Esophagus squamous epithelium (tissue), 5 donors: ENCODE measurements around the gene SLC30A4. TPM values are rescaled to one million over a fixed set of nuclear protein-coding genes. Genes with fewer than 3 reads are reported as not detected.

Experiments
- DNase-seq: peaks from one replicate; lab custom pipeline; 2025; lab: John Stamatoyannopoulos, UW
- H3K27ac ChIP-seq, 4 donors: fragments of 200-600 bp; sonication (generic); one replicate each; pipeline ENCODE4 v1.5.1; 2016 to 2019; ENCODE audit warnings: mild to moderate bottlenecking in 1 of 4
- H3K27me3 ChIP-seq, 4 donors: fragments of 200-600 bp; sonication (generic); 1 replicate in 3 of 4; 2 replicates in 1 of 4; pipeline versions ENCODE4 v1.5.1 to v1.6.0; 2017 to 2021; ENCODE audit warnings: antibody characterized with exemption in 1 of 4
- H3K36me3 ChIP-seq, 3 donors: fragments of 200-600 bp; sonication (generic); one replicate each; pipeline ENCODE4 v1.5.1; 2016 to 2019
- H3K4me1 ChIP-seq, 3 donors: fragments of 200-600 bp; sonication (generic); one replicate each; pipeline ENCODE4 v1.5.1; 2017 to 2019
- H3K4me3 ChIP-seq, 4 donors: fragments of 200-600 bp; sonication (generic); 1 replicate in 3 of 4; 2 replicates in 1 of 4; pipeline ENCODE4 v1.5.1; 2016 to 2019; ENCODE audit warnings: mild to moderate bottlenecking in 2 of 4, moderate library complexity in 1 of 4
- H3K9me3 ChIP-seq, 3 donors: fragments of 200-600 bp; sonication (generic); one replicate each; pipeline ENCODE4 v1.5.1; 2016 to 2019
- CTCF ChIP-seq, 6 experiments: fragments of 450-650 bp in 4 of 6; fragments of 200-600 bp in 2 of 6; sonication (generic) in 2 of 6; IDR thresholded peaks; one replicate each; pipeline ENCODE4 v1.5.1; 2016 to 2019; ENCODE audit warnings: antibody characterized with exemption in 6 of 6, mild to moderate bottlenecking in 4 of 6, moderate library complexity in 4 of 6
- POLR2A ChIP-seq, 4 donors: fragments of 450-650 bp; IDR thresholded peaks; one replicate each; pipeline ENCODE4 v1.6.1; 2017; ENCODE audit warnings: antibody characterized with exemption in 4 of 4, mild to moderate bottlenecking in 4 of 4, moderate library complexity in 3 of 4
- WGBS, 2 donors: methylation state at CpG; one replicate each; pipeline ENCODE4 v1.1.5; 2018; 5-methylcytosine and 5-hydroxymethylcytosine counted together
- intact Hi-C: fragments of 100-400 bp; cut with DNase I; formaldehyde crosslinking; loops from one replicate; pipeline ENCODE4 v1.15.0; 2022
- total RNA-seq, 4 donors: library from RNA; depleted of rRNA; stranded (reverse); fragments of >200 nt; gene quantifications; one replicate each; pipeline ENCODE4 v1.1.0, GENCODE V29; 2016
- donor health status: DM: yes; HTN: yes; CAD: no.

Gene SLC30A4
- total RNA-seq = 1 to 10 TPM; 6.3 to 8.8 (median 7.4) TPM

- TF ChIP-seq POLR2A (IDR thresholded peaks at IDR 0.05) = peak in 2 of 4 donors; percentile 65 to 73
- TF ChIP-seq CTCF (IDR thresholded peaks at IDR 0.05) = peak in 5 of 6 experiments; percentile 18 to 42 (median 29)
- DNase-seq = no peak
- H3K27me3 ChIP-seq = no peaks in the 10 kb centered on the region
- H3K36me3 ChIP-seq = peaks cover 0 to 7% (median 0%) of the 10 kb centered on the region in 3 donors
- H3K4me3 ChIP-seq = peak within 1 kb of the TSS; percentile 78 to 91 (median 88)
- peak within 1 kb of the TSS; percentile 89 to 94 (median 90) for H3K27ac ChIP-seq
- no peaks in the 10 kb centered on the region for H3K9me3 ChIP-seq
- WGBS, 2 donors = 2% methylated on average over 6 of the region's 106 CpGs; no CpG with 5 or more reads in 1 of the 2 donors
- H3K4me1 ChIP-seq = peaks cover 8 to 40% (median 13%) of the 10 kb centered on the region in 3 donors
- intact Hi-C loops = no loop called here
These were observed at the start of gene SLC30A4 for GRCh38 chr15:45522328-45523165. Gene SLC30A4, minus strand, starts transcription at chr15:45522755. Its CDS starts 401 bp downstream, at chr15:45522354.

- no peak for DNase-seq
- WGBS, 2 donors = 31 to 48% methylated on average over 3 of the region's 3 CpGs
- intact Hi-C loops = no loop called here
- no peak for TF ChIP-seq CTCF (IDR thresholded peaks at IDR 0.05)
- TF ChIP-seq POLR2A (IDR thresholded peaks at IDR 0.05) = no peak
- Histone ChIP-seq H3K4me1 (no peaks in the 10 kb centered on the region), H3K4me3 (no peak overlapping the region), H3K9me3 (no peaks in the 10 kb centered on the region), H3K36me3 (no peaks in the 10 kb centered on the region), H3K27me3 (peaks cover 0 to 3% (median 0%) of the 10 kb centered on the region in 4 donors), H3K27ac (no peak overlapping the region)
These were observed 33.5 kb upstream of the SLC30A4 start for GRCh38 chr15:45555934-45556608.

GRCh38 chr15:45551676-45552075 lies 29.1 kb upstream of the SLC30A4 start:
- H3K9me3 ChIP-seq = no peaks in the 10 kb centered on the region
- no peaks in the 10 kb centered on the region for H3K36me3 ChIP-seq
- no peak for TF ChIP-seq POLR2A (IDR thresholded peaks at IDR 0.05)
- TF ChIP-seq CTCF (IDR thresholded peaks at IDR 0.05) = no peak
- intact Hi-C loops = no loop called here
- H3K4me1 ChIP-seq = no peaks in the 10 kb centered on the region
- no peak for DNase-seq
- H3K4me3 ChIP-seq = no peak overlapping the region
- H3K27ac ChIP-seq = no peak overlapping the region
- 59 to 70% methylated on average over 3 of the region's 3 CpGs for WGBS, 2 donors
- H3K27me3 ChIP-seq = no peaks in the 10 kb centered on the region

GRCh38 chr15:45550436-45550835 lies 27.9 kb upstream of the SLC30A4 start:
- no peaks in the 10 kb centered on the region for H3K27me3 ChIP-seq
- H3K27ac ChIP-seq = no peak overlapping the region
- no peaks in the 10 kb centered on the region for H3K36me3 ChIP-seq
- H3K4me1 ChIP-seq = no peaks in the 10 kb centered on the region
- H3K4me3 ChIP-seq = no peak overlapping the region
- TF ChIP-seq POLR2A (IDR thresholded peaks at IDR 0.05) = no peak
- H3K9me3 ChIP-seq = no peaks in the 10 kb centered on the region
- intact Hi-C loops = no loop called here
- 59 to 68% methylated on average over 3 of the region's 3 CpGs for WGBS, 2 donors
- no peak for DNase-seq

GRCh38 chr15:45549541-45550220 lies 27.1 kb upstream of the SLC30A4 start:
- no peaks in the 10 kb centered on the region for H3K9me3 ChIP-seq
- no peak for DNase-seq
- TF ChIP-seq POLR2A (IDR thresholded peaks at IDR 0.05) = no peak
- no peak for TF ChIP-seq CTCF (IDR thresholded peaks at IDR 0.05)
- WGBS, 2 donors = 76 to 81% methylated on average over 9 of the region's 9 CpGs
- H3K27me3 ChIP-seq = no peaks in the 10 kb centered on the region
- no peak overlapping the region for H3K27ac ChIP-seq
- no peaks in the 10 kb centered on the region for H3K36me3 ChIP-seq
- no peaks in the 10 kb centered on the region for H3K4me1 ChIP-seq
- H3K4me3 ChIP-seq = no peak overlapping the region
- intact Hi-C loops = no loop called here
